Keratinocyte (primary cell): ENCODE data around the gene THAP9.

Source experiments
- EZH2 ChIP-seq: IDR thresholded peaks from one replicate; pipeline ENCODE4 v1.6.1; 2012; ENCODE audit warnings: inconsistent platforms, mild to moderate bottlenecking, low read length, moderate library complexity
- TF ChIP-seq, protein P1 (sequence below), 3 experiments: IDR thresholded peaks in 1 of 3; conservative IDR thresholded peaks in 1 of 3; optimal IDR thresholded peaks in 1 of 3; 2 replicates in 2 of 3; 3 replicates in 1 of 3; pipeline versions ENCODE3 to v1.5.1; 2011; ENCODE audit warnings: low read length in 3 of 3, mild to moderate bottlenecking in 3 of 3, moderate library complexity in 2 of 3, control low read depth in 1 of 3, inconsistent platforms in 1 of 3; ENCODE audit not compliant: insufficient read depth in 2 of 3; ENCODE audit errors: extremely low read depth in 1 of 3

DNA sequence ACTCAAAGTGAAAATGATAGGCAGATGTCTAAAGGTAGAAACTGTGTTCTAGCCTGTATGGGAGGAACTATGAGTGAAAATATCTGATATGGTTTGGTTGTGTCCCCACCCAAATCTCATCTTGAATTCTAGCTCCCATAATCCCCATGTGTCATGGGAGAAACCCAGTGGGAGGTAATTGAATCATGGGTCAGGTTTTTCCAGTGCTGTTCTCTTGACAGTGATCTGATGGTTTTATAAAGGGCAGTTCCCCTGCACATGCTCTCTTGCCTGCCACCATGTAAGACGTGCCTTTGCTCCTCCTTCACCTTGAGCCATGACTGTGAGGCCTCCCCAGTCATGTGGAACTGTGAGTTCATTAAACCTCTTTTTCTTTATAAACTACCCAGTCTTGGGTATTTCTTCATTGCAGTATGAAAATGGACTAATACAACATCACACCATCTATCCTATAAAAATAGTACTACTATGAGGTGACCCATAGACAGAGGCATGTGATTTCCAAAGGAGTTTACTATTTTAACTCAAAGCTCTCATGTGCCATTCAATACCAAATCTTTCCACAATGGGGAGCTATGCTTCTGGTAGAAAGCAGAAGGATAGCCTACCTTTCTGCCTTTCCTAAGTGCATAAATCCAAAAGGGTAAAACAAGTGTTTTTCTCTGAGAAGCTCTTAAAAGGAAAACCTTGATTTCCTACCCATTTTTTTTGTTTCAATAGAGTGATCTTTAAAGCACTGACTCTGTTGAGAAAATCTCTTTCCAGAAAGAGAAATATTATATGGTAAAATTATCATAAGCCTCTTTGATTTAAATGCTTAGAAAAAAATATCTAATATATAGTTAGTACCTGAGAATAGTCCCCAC is 48.4 kb upstream of the THAP9 start:
- TF ChIP-seq, protein P1, sequence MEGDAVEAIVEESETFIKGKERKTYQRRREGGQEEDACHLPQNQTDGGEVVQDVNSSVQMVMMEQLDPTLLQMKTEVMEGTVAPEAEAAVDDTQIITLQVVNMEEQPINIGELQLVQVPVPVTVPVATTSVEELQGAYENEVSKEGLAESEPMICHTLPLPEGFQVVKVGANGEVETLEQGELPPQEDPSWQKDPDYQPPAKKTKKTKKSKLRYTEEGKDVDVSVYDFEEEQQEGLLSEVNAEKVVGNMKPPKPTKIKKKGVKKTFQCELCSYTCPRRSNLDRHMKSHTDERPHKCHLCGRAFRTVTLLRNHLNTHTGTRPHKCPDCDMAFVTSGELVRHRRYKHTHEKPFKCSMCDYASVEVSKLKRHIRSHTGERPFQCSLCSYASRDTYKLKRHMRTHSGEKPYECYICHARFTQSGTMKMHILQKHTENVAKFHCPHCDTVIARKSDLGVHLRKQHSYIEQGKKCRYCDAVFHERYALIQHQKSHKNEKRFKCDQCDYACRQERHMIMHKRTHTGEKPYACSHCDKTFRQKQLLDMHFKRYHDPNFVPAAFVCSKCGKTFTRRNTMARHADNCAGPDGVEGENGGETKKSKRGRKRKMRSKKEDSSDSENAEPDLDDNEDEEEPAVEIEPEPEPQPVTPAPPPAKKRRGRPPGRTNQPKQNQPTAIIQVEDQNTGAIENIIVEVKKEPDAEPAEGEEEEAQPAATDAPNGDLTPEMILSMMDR (optimal IDR thresholded peaks at IDR 0.05 in 1 of 3, IDR thresholded peaks at IDR 0.05 in 1 of 3, conservative IDR thresholded peaks at IDR 0.05 in 1 of 3; ENCODE audit: extremely low read depth in 1 of 3, insufficient read depth in 2 of 3, low read length in 3 of 3) = peak in 1 of 3 experiments; percentile 25
- TF ChIP-seq EZH2 = no peak
